ENCODE data around the gene FTO.

GRCh38 chr16:53964145-53964790, 260.3 kb downstream of the FTO start:
- TF ChIP-seq, protein P1, sequence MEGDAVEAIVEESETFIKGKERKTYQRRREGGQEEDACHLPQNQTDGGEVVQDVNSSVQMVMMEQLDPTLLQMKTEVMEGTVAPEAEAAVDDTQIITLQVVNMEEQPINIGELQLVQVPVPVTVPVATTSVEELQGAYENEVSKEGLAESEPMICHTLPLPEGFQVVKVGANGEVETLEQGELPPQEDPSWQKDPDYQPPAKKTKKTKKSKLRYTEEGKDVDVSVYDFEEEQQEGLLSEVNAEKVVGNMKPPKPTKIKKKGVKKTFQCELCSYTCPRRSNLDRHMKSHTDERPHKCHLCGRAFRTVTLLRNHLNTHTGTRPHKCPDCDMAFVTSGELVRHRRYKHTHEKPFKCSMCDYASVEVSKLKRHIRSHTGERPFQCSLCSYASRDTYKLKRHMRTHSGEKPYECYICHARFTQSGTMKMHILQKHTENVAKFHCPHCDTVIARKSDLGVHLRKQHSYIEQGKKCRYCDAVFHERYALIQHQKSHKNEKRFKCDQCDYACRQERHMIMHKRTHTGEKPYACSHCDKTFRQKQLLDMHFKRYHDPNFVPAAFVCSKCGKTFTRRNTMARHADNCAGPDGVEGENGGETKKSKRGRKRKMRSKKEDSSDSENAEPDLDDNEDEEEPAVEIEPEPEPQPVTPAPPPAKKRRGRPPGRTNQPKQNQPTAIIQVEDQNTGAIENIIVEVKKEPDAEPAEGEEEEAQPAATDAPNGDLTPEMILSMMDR (IDR thresholded peaks at IDR 0.05 in 4 of 5, conservative IDR thresholded peaks at IDR 0.05 in 1 of 5): no peak
- no peak for TF ChIP-seq POLR2A (IDR thresholded peaks at IDR 0.05)

Measured in gastrocnemius medialis (tissue), 4 donors.